Activated T-helper 9 cell treated with anti-CD3 and anti-CD28 coated beads, Interleukin-2, amount 50 U/mL, for 16 hours (primary cell): ENCODE measurements around the gene GFY.

Experiments
- DNase-seq: peaks from one replicate; pipeline ENCODE4 v3.0.0-alpha.2; 2020; ENCODE audit warnings: low read depth

Gene GFY

GRCh38 chr19:49425178-49425577 is at the start of gene GFY:
Gene GFY, plus strand, starts transcription at chr19:49425388. Its CDS starts 1,043 bp downstream, at chr19:49426431.
- DNase-seq: no peak

- no peak for DNase-seq
Observed at GRCh38 chr19:49378512-49378911, 46.7 kb upstream of the GFY start.

- DNase-seq: no peak
Observed at GRCh38 chr19:49380391-49380790, 44.8 kb upstream of the GFY start.

- no peak for DNase-seq
Observed at GRCh38 chr19:49382639-49383038, 42.5 kb upstream of the GFY start.

- no peak for DNase-seq
Observed at GRCh38 chr19:49383599-49383998, 41.6 kb upstream of the GFY start.

GRCh38 chr19:49387936-49388372 is 37.2 kb upstream of the GFY start, which contains the start of gene KASH5:
Gene KASH5, plus strand, starts transcription at chr19:49388249. Its CDS starts 2,635 bp downstream, at chr19:49390884.
- DNase-seq: peak; percentile 75

GRCh38 chr19:49389406-49389805 is 35.8 kb upstream of the GFY start:
- no peak for DNase-seq

GRCh38 chr19:49390131-49390928 is 34.9 kb upstream of the GFY start:
- no peak for DNase-seq

GRCh38 chr19:49390929-49391359 is 34.2 kb upstream of the GFY start:
- no peak for DNase-seq

GRCh38 chr19:49391581-49392399 is 33.4 kb upstream of the GFY start:
- peak; percentile 63 for DNase-seq

GRCh38 chr19:49393881-49394280 is 31.3 kb upstream of the GFY start:
- DNase-seq: no peak

GRCh38 chr19:49395581-49396407 is 29.4 kb upstream of the GFY start:
- DNase-seq: no peak

- DNase-seq: no peak
Observed at GRCh38 chr19:49396738-49397505, 28.3 kb upstream of the GFY start.

GRCh38 chr19:49398001-49398615 is 27.1 kb upstream of the GFY start:
- DNase-seq: no peak

GRCh38 chr19:49398931-49399330 is 26.3 kb upstream of the GFY start:
- no peak for DNase-seq

- DNase-seq: no peak
Observed at GRCh38 chr19:49400029-49400428, 25.2 kb upstream of the GFY start.

- no peak for DNase-seq
Observed at GRCh38 chr19:49403404-49404187, 21.6 kb upstream of the GFY start.

GRCh38 chr19:49407079-49407478 is 18.1 kb upstream of the GFY start:
- no peak for DNase-seq

- DNase-seq: no peak
Observed at GRCh38 chr19:49407482-49408015, 17.6 kb upstream of the GFY start.
